ENCODE results near the gene TRPV4. TPM values are rescaled to one million over a fixed set of nuclear protein-coding genes. Genes with fewer than 3 reads are reported as not detected.

TRPV4 gene
- total and polyA plus RNA-seq, 2 donors (not counting 3 experiments of a cell fraction or from before 2014, with no cell fraction given): 8.8 to 22.3 TPM

- CTCF ChIA-PET: interaction anchor here (1.4 to 3.3 kb wide), 2 partner anchors 12 to 26 kb away, joined by 3 to 13 read pairs; no protein-coding TSS in a partner anchor
- no peak for DNase-seq (ENCODE audit: low read depth, low spot score)
- dilution Hi-C loops (cut with MboI; ENCODE audit: extremely low pct_ligation_motif_present, low sequenced_read_pairs) (no loop called here), intact Hi-C loops (cut with micrococcal nuclease) (no loop called here)
- Histone ChIP-seq H3K9me1 (replicated peaks; ENCODE audit: control insufficient read depth, extremely low read depth, insufficient read depth, low read length) (no peaks in the 10 kb centered on the region), H3K4me2 (ENCODE audit: insufficient read depth, low read length) (no peak overlapping the region), H3K9me3 (replicated peaks; ENCODE audit: control insufficient read depth, insufficient read depth, low read length) (no peaks in the 10 kb centered on the region), H2AFZ (ENCODE audit: low read depth, low read length) (no peak overlapping the region), H3K9ac (replicated peaks; ENCODE audit: extremely low read depth, insufficient read depth, low read length) (no peak overlapping the region), H3K4me1 (ENCODE audit: control insufficient read depth, extremely low read depth, insufficient read depth, low read length) (no peaks in the 10 kb centered on the region), H3K27ac (ENCODE audit: insufficient read depth, low read depth, low read length) (no peak overlapping the region), H3K4me3 (replicated peaks in 1 of 3; ENCODE audit: insufficient read depth in 1 of 3, low read depth in 1 of 3, low read length in 3 of 3) (no peak overlapping the region), H4K20me1 (replicated peaks; ENCODE audit: control insufficient read depth, extremely low read depth, insufficient read depth, low read length) (no peaks in the 10 kb centered on the region), H3K36me3 (ENCODE audit: control insufficient read depth in 2 of 2, extremely low read depth in 1 of 2, insufficient read depth in 2 of 2, low read length in 2 of 2) (peaks cover 0 to 5% of the 10 kb centered on the region in 2 experiments), H3K79me2 (ENCODE audit: control insufficient read depth, insufficient read depth, low read length) (no peaks in the 10 kb centered on the region), H3K27me3 (ENCODE audit: control insufficient read depth in 2 of 2, insufficient read depth in 2 of 2, low read length in 2 of 2) (no peaks in the 10 kb centered on the region)
- BruUV-seq (replicated peaks): no TSS peak
- TF ChIP-seq FOS (IDR thresholded peaks at IDR 0.05; ENCODE audit: borderline replicate concordance, insufficient read depth, low read length): no peak
- no peak for TF ChIP-seq EZH2 (IDR thresholded peaks at IDR 0.05; ENCODE audit: borderline replicate concordance, low read depth, low read length, severe bottlenecking)
- TF ChIP-seq MAX (IDR thresholded peaks at IDR 0.05; ENCODE audit: insufficient read depth, insufficient read length): no peak
- TF ChIP-seq MYC (IDR thresholded peaks at IDR 0.05; ENCODE audit: low read depth, low read length): no peak
- TF ChIP-seq POLR2A (IDR thresholded peaks at IDR 0.05; ENCODE audit: low read depth, low read length): no peak
- no peak for TF ChIP-seq JUN (IDR thresholded peaks at IDR 0.05; ENCODE audit: borderline replicate concordance, insufficient read depth, insufficient read length, low read depth)
- TF ChIP-seq, protein P1, sequence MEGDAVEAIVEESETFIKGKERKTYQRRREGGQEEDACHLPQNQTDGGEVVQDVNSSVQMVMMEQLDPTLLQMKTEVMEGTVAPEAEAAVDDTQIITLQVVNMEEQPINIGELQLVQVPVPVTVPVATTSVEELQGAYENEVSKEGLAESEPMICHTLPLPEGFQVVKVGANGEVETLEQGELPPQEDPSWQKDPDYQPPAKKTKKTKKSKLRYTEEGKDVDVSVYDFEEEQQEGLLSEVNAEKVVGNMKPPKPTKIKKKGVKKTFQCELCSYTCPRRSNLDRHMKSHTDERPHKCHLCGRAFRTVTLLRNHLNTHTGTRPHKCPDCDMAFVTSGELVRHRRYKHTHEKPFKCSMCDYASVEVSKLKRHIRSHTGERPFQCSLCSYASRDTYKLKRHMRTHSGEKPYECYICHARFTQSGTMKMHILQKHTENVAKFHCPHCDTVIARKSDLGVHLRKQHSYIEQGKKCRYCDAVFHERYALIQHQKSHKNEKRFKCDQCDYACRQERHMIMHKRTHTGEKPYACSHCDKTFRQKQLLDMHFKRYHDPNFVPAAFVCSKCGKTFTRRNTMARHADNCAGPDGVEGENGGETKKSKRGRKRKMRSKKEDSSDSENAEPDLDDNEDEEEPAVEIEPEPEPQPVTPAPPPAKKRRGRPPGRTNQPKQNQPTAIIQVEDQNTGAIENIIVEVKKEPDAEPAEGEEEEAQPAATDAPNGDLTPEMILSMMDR (IDR thresholded peaks at IDR 0.05; ENCODE audit: extremely low read depth in 1 of 2, insufficient read depth in 1 of 2, low read depth in 1 of 2, low read length in 2 of 2): no peak
- no peak for TF ChIP-seq POLR2AphosphoS5 (IDR thresholded peaks at IDR 0.05; ENCODE audit: insufficient read depth, low read depth, low read length)
- no peak for TF ChIP-seq GATA2 (IDR thresholded peaks at IDR 0.05; ENCODE audit: insufficient read depth, insufficient read length, low read depth, low read length)
- POLR2A ChIA-PET: no interaction called here
- no peak for FAIRE-seq
Observed at GRCh38 chr12:109818253-109818652, 14.9 kb downstream of the TRPV4 start.

Measured in endothelial cell of umbilical vein (primary cell).